Measurements from ENCODE around the gene ALPG.

The ALPG gene

GRCh38 chr2:232459419-232460035, 52.9 kb downstream of the ALPG start:
- Histone ChIP-seq H3K9me2 (replicated peaks; ENCODE audit: insufficient read depth, low read length) (no peaks in the 10 kb centered on the region), H4K20me1 (ENCODE audit: low read depth, low read length) (no peaks in the 10 kb centered on the region)

GRCh38 chr2:232460171-232460570, 53.5 kb downstream of the ALPG start:
- TF ChIP-seq CTCF (IDR thresholded peaks at IDR 0.05; ENCODE audit: insufficient read depth, low read length, poor library complexity, severe bottlenecking) (no peak), EZH2phosphoT487 (conservative IDR thresholded peaks at IDR 0.05; ENCODE audit: low read length) (no peak)
- no peak overlapping the region for H3K4me2 ChIP-seq (ENCODE audit: low read depth, low read length, poor library complexity, severe bottlenecking)
- no peaks in the 10 kb centered on the region for H3F3A ChIP-seq (ENCODE audit: insufficient read depth)
- H2AFZ ChIP-seq (ENCODE audit: low read depth, low read length, severe bottlenecking), result no peak overlapping the region
- no peaks in the 10 kb centered on the region for H4K20me1 ChIP-seq (ENCODE audit: low read depth, low read length)
- no peak overlapping the region for H3K27ac ChIP-seq (ENCODE audit: low read depth, low read length)
- H3K4me3 ChIP-seq (ENCODE audit: insufficient read depth, low read length, poor library complexity, severe bottlenecking), result no peak overlapping the region
- H3K36me3 ChIP-seq (ENCODE audit: low read length), result no peaks in the 10 kb centered on the region
- no peak overlapping the region for H3K9ac ChIP-seq (ENCODE audit: low read length)
- H3K9me2 ChIP-seq (replicated peaks; ENCODE audit: insufficient read depth, low read length), result no peaks in the 10 kb centered on the region
- H3K79me2 ChIP-seq (ENCODE audit: insufficient read depth, low read length), result no peaks in the 10 kb centered on the region
- no peaks in the 10 kb centered on the region for H3K27me3 ChIP-seq (ENCODE audit: low read length)
- no peaks in the 10 kb centered on the region for H3K9me3 ChIP-seq (ENCODE audit: insufficient read depth, low read length)

More at GRCh38 chr2:232459419-232460035, 52.9 kb downstream of the ALPG start:
- H3K9ac ChIP-seq (ENCODE audit: low read length), result no peak overlapping the region
- H3K9me3 ChIP-seq (ENCODE audit: insufficient read depth, low read length), result no peaks in the 10 kb centered on the region
- TF ChIP-seq EZH2phosphoT487 (conservative IDR thresholded peaks at IDR 0.05; ENCODE audit: low read length) (no peak), CTCF (IDR thresholded peaks at IDR 0.05; ENCODE audit: insufficient read depth, low read length, poor library complexity, severe bottlenecking) (no peak)
- no peaks in the 10 kb centered on the region for H3F3A ChIP-seq (ENCODE audit: insufficient read depth)
- H3K79me2 ChIP-seq (ENCODE audit: insufficient read depth, low read length), result no peaks in the 10 kb centered on the region
- no peak overlapping the region for H3K4me2 ChIP-seq (ENCODE audit: low read depth, low read length, poor library complexity, severe bottlenecking)
- no peak overlapping the region for H3K4me3 ChIP-seq (ENCODE audit: insufficient read depth, low read length, poor library complexity, severe bottlenecking)
- H3K27ac ChIP-seq (ENCODE audit: low read depth, low read length), result no peak overlapping the region
- H2AFZ ChIP-seq (ENCODE audit: low read depth, low read length, severe bottlenecking), result no peak overlapping the region
- no peaks in the 10 kb centered on the region for H3K27me3 ChIP-seq (ENCODE audit: low read length)
- H3K36me3 ChIP-seq (ENCODE audit: low read length), result no peaks in the 10 kb centered on the region
